H1 (cell line): ENCODE measurements around the gene DPF3. TPM values are rescaled to one million over a fixed set of nuclear protein-coding genes. Genes with fewer than 3 reads are reported as not detected.

Experiments used
- CTCF ChIA-PET: fragments of 300-600 bp; sonication (Branson Sonifier 250); formaldehyde crosslinking; loops from one replicate; lab custom pipeline; 2021; ENCODE audit not compliant: partially characterized antibody; lab: Charles Lee
- POLR2A ChIA-PET: fragments of 300-600 bp; sonication (Branson Sonifier 250); formaldehyde crosslinking; loops from one replicate; lab custom pipeline; 2021; ENCODE audit warnings: inconsistent platforms; ENCODE audit not compliant: partially characterized antibody; lab: Charles Lee
- DNase-seq, 2 experiments: peaks; one replicate each; pipeline versions ENCODE4 v3.0.0 to v3.0.0-alpha.2; 2010 to 2022; ENCODE audit warnings: low spot score in 2 of 2, low read depth in 1 of 2, mixed read lengths in 1 of 2
- FAIRE-seq: peaks from 2 replicates; lab custom pipeline; 2011; peaks lifted over from hg19 to GRCh38; lab: Jason Lieb, UNC
- H2AFZ ChIP-seq: 2 replicates; pipeline ENCODE4 v1.8.1; 2012; ENCODE audit warnings: low read length, inconsistent platforms
- H2AK5ac ChIP-seq: 2 replicates; pipeline ENCODE4 v1.6.1; 2013; ENCODE audit warnings: low read depth, low read length
- H2BK120ac ChIP-seq: replicated peaks from 2 replicates; pipeline ENCODE3; 2013; ENCODE audit warnings: low read depth, low read length, inconsistent platforms
- H2BK12ac ChIP-seq: 2 replicates; pipeline ENCODE4 v1.6.1; 2013; ENCODE audit warnings: low read depth, low read length
- H2BK15ac ChIP-seq: 2 replicates; pipeline ENCODE4 v1.6.1; 2013; ENCODE audit warnings: low read length
- H2BK20ac ChIP-seq: 2 replicates; pipeline ENCODE4 v1.6.1; 2013; ENCODE audit warnings: low read length
- H2BK5ac ChIP-seq: 2 replicates; pipeline ENCODE4 v1.6.1; 2013; ENCODE audit warnings: low read depth, low read length
- H3K14ac ChIP-seq: 2 replicates; pipeline ENCODE4 v1.6.1; 2013; ENCODE audit warnings: inconsistent platforms; ENCODE audit not compliant: insufficient read length
- H3K18ac ChIP-seq: 2 replicates; pipeline ENCODE4 v1.6.1; 2013; ENCODE audit warnings: low read length; ENCODE audit errors: extremely low read depth
- H3K23ac ChIP-seq: 2 replicates; pipeline ENCODE4 v1.6.1; 2013; ENCODE audit warnings: inconsistent platforms; ENCODE audit not compliant: insufficient read length
- H3K23me2 ChIP-seq: 2 replicates; pipeline ENCODE4 v1.6.1; 2013; ENCODE audit warnings: low read depth, low read length
- H3K27ac ChIP-seq: 2 replicates; pipeline ENCODE4 v1.6.1; 2011; ENCODE audit warnings: low read depth, low read length, inconsistent platforms
- H3K27me3 ChIP-seq, 4 experiments: replicated peaks in 1 of 4; 1 replicate in 1 of 4; 2 replicates in 3 of 4; pipeline versions ENCODE4 v1.6.1 to v1.8.1; 2011 to 2013; ENCODE audit warnings: low read length in 3 of 4, mild to moderate bottlenecking in 3 of 4, inconsistent platforms in 2 of 4, mixed read lengths in 2 of 4, moderate library complexity in 1 of 4; ENCODE audit not compliant: control insufficient read depth in 3 of 4, insufficient read depth in 3 of 4; ENCODE audit errors: extremely low read depth in 1 of 4
- H3K36me3 ChIP-seq, 4 experiments: 2 replicates each; pipeline versions ENCODE4 v1.6.1 to v1.8.1; 2011 to 2013; ENCODE audit warnings: mild to moderate bottlenecking in 4 of 4, low read length in 3 of 4, moderate library complexity in 2 of 4, control low read depth in 1 of 4, inconsistent platforms in 1 of 4; ENCODE audit not compliant: insufficient read depth in 4 of 4, control insufficient read depth in 2 of 4
- H3K4ac ChIP-seq: replicated peaks from 2 replicates; pipeline ENCODE3; 2013; ENCODE audit warnings: low read length, low read depth, mixed read lengths, inconsistent platforms; ENCODE audit not compliant: insufficient read length
- H3K4me1 ChIP-seq, 4 experiments: replicated peaks in 1 of 4; 1 replicate in 1 of 4; 2 replicates in 3 of 4; pipeline versions ENCODE4 v1.6.1 to v1.8.1; 2011 to 2013; ENCODE audit warnings: low read length in 3 of 4, inconsistent platforms in 2 of 4, mixed read lengths in 1 of 4; ENCODE audit not compliant: insufficient read depth in 4 of 4, control insufficient read depth in 3 of 4
- H3K4me2 ChIP-seq, 2 experiments: 2 replicates each; pipeline versions ENCODE4 v1.6.1 to v1.8.1; 2011 to 2013; ENCODE audit warnings: low read depth in 2 of 2, low read length in 2 of 2, control low read depth in 1 of 2, inconsistent platforms in 1 of 2, mild to moderate bottlenecking in 1 of 2; ENCODE audit not compliant: insufficient read depth in 1 of 2
- H3K4me3 ChIP-seq, 4 experiments: fragments of 200-600, 300-600 bp in 1 of 4; sonication (generic), shearing (Covaris generic), sonication (Bioruptor Twin) in 1 of 4; 2 replicates each; pipeline versions ENCODE4 v1.5.1 to v1.8.1; 2011 to 2016; ENCODE audit warnings: low read length in 4 of 4, low read depth in 3 of 4, control low read depth in 2 of 4, inconsistent platforms in 2 of 4, mild to moderate bottlenecking in 2 of 4, mixed read lengths in 1 of 4, moderate library complexity in 1 of 4; ENCODE audit not compliant: insufficient read depth in 2 of 4; ENCODE audit errors: extremely low read depth in 1 of 4
- H3K56ac ChIP-seq: replicated peaks from 2 replicates; pipeline ENCODE3; 2013; ENCODE audit warnings: low read depth, mild to moderate bottlenecking, mixed read lengths, low read length, inconsistent platforms; ENCODE audit not compliant: insufficient read length
- H3K79me1 ChIP-seq: 2 replicates; pipeline ENCODE4 v1.6.1; 2013; ENCODE audit warnings: low read depth, low read length, control low read depth
- H3K79me2 ChIP-seq, 2 experiments: 2 replicates each; pipeline versions ENCODE4 v1.6.1 to v1.8.1; 2012 to 2013; ENCODE audit warnings: low read length in 2 of 2, mild to moderate bottlenecking in 2 of 2, inconsistent platforms in 1 of 2; ENCODE audit not compliant: insufficient read depth in 2 of 2, control insufficient read depth in 1 of 2
- H3K9ac ChIP-seq, 4 experiments: replicated peaks in 1 of 4; 1 replicate in 1 of 4; 2 replicates in 3 of 4; pipeline versions ENCODE4 v1.6.1 to v1.8.1; 2011 to 2013; ENCODE audit warnings: low read depth in 3 of 4, low read length in 3 of 4, control low read depth in 2 of 4, mild to moderate bottlenecking in 2 of 4, moderate library complexity in 2 of 4, inconsistent platforms in 1 of 4; ENCODE audit errors: extremely low read depth in 1 of 4
- H3K9me3 ChIP-seq, 2 experiments: 2 replicates each; pipeline versions ENCODE4 v1.6.1 to v1.8.1; 2012 to 2013; ENCODE audit warnings: mild to moderate bottlenecking in 2 of 2, moderate library complexity in 2 of 2, control low read depth in 1 of 2, inconsistent platforms in 1 of 2, low read depth in 1 of 2, low read length in 1 of 2, mixed read lengths in 1 of 2; ENCODE audit not compliant: insufficient read depth in 2 of 2
- H4K20me1 ChIP-seq, 2 experiments: replicated peaks in 1 of 2; 2 replicates each; pipeline versions ENCODE3 to v1.8.1; 2011 to 2013; ENCODE audit warnings: inconsistent platforms in 2 of 2, low read length in 2 of 2, mild to moderate bottlenecking in 1 of 2; ENCODE audit not compliant: insufficient read depth in 2 of 2, control insufficient read depth in 1 of 2
- H4K5ac ChIP-seq: 2 replicates; pipeline ENCODE4 v1.6.1; 2013; ENCODE audit warnings: low read length, low read depth, mixed read lengths, inconsistent platforms; ENCODE audit not compliant: insufficient read length
- H4K8ac ChIP-seq: 2 replicates; pipeline ENCODE4 v1.8.0; 2013; ENCODE audit warnings: mild to moderate bottlenecking, moderate library complexity, low read length, inconsistent platforms; ENCODE audit not compliant: insufficient read depth; ENCODE audit errors: extremely low read depth
- H4K91ac ChIP-seq: replicated peaks from 2 replicates; pipeline ENCODE3; 2013; ENCODE audit warnings: low read length, mixed read lengths, inconsistent platforms; ENCODE audit not compliant: insufficient read length
- ATF3 ChIP-seq: IDR thresholded peaks from 2 replicates; pipeline ENCODE4 v1.6.1; 2011; ENCODE audit warnings: low read depth, mild to moderate bottlenecking, low read length; ENCODE audit not compliant: insufficient read depth
- CBX8 ChIP-seq: fragments of 300-800, 300-1000 bp; sonication (generic); IDR thresholded peaks from 2 replicates; pipeline ENCODE4 v1.7.1; 2016; ENCODE audit warnings: low read depth, low read length, borderline replicate concordance
- CREB1 ChIP-seq: IDR thresholded peaks from 2 replicates; pipeline ENCODE4 v1.6.1; 2012; ENCODE audit warnings: inconsistent platforms
- CTBP2 ChIP-seq: IDR thresholded peaks from 2 replicates; pipeline ENCODE4 v1.7.0; 2011; ENCODE audit warnings: borderline replicate concordance, mild to moderate bottlenecking, moderate library complexity, mixed read lengths, low read length; ENCODE audit not compliant: insufficient read depth, insufficient read length
- EZH2 ChIP-seq: fragments of 200-600 bp; sonication (generic); IDR thresholded peaks from 2 replicates; pipeline ENCODE4 v1.7.1; 2012; ENCODE audit warnings: low read depth, mild to moderate bottlenecking, moderate library complexity, low read length, inconsistent platforms; ENCODE audit not compliant: severe bottlenecking
- FOSL1 ChIP-seq: IDR thresholded peaks from 2 replicates; pipeline ENCODE4 v1.6.1; 2011; ENCODE audit warnings: mild to moderate bottlenecking, low read depth, low read length, moderate library complexity; ENCODE audit not compliant: insufficient read depth
- POLR2AphosphoS5 ChIP-seq: IDR thresholded peaks from 2 replicates; pipeline ENCODE4 v1.6.1; 2011; ENCODE audit warnings: low read depth, low read length
- RAD21 ChIP-seq, 2 experiments: IDR thresholded peaks in 1 of 2; conservative IDR thresholded peaks in 1 of 2; 2 replicates each; pipeline ENCODE4 v1.6.1; 2011; ENCODE audit warnings: low read depth in 2 of 2, low read length in 2 of 2, improper control_type of control experiment in 1 of 2, inconsistent platforms in 1 of 2, mild to moderate bottlenecking in 1 of 2, moderate library complexity in 1 of 2
- RBBP5 ChIP-seq: IDR thresholded peaks from 2 replicates; pipeline ENCODE4 v1.7.1; 2012; ENCODE audit warnings: low read depth, mild to moderate bottlenecking, inconsistent platforms, low read length, moderate library complexity, borderline replicate concordance
- RNF2 ChIP-seq: fragments of 200-900, 300-1000 bp; sonication (generic); IDR thresholded peaks from 2 replicates; pipeline ENCODE4 v1.7.1; 2016; ENCODE audit warnings: borderline replicate concordance, low read depth, mild to moderate bottlenecking, antibody characterized with exemption, low read length; ENCODE audit not compliant: poor library complexity, severe bottlenecking; ENCODE audit errors: missing control alignments
- SP1 ChIP-seq: IDR thresholded peaks from 2 replicates; pipeline ENCODE4 v1.6.1; 2011; ENCODE audit warnings: low read depth, low read length
- SUZ12 ChIP-seq: fragments of 200-600 bp; sonication (generic); IDR thresholded peaks from 2 replicates; pipeline ENCODE4 v1.6.1; 2012; ENCODE audit warnings: mild to moderate bottlenecking, inconsistent platforms, low read length, moderate library complexity, mixed read lengths
- TEAD4 ChIP-seq: IDR thresholded peaks from 2 replicates; pipeline ENCODE4 v1.6.1; 2012; ENCODE audit warnings: low read depth, low read length, inconsistent platforms, mixed read lengths
- YY1 ChIP-seq: IDR thresholded peaks from 2 replicates; pipeline ENCODE4 v1.6.1; 2011; ENCODE audit warnings: low read depth, mild to moderate bottlenecking, low read length
- WGBS, 2 experiments: shearing (Covaris generic) in 1 of 2; methylation state at CpG; one replicate each; pipeline versions ENCODE4 v1.1.6 to v1.1.7; 2013 to 2015; ENCODE audit warnings: low lambda C conversion rate in 2 of 2, mixed read lengths in 2 of 2, inconsistent platforms in 1 of 2, low coverage in 1 of 2, missing lambda C conversion rate in 1 of 2; ENCODE audit not compliant: insufficient replicate concordance in 2 of 2, insufficient coverage in 1 of 2, insufficient read length in 1 of 2; ENCODE audit errors: extremely low coverage in 1 of 2, missing lambda C conversion rate in 1 of 2; 5-methylcytosine and 5-hydroxymethylcytosine counted together
- polyA plus RNA-seq, 7 experiments: library from polyadenylated mRNA; depleted of rRNA in 3 of 7; stranded (reverse) in 5 of 7; unstranded in 2 of 7; fragments of >200 nt in 5 of 7; fragments of 200-250 nt in 2 of 7; gene quantifications; 1 replicate in 5 of 7; 2 replicates in 1 of 7; 4 replicates in 1 of 7; pipeline versions ENCODE4 v1.2.1 to v1.2.3, GENCODE V29; 2011 to 2013; ENCODE audit warnings: missing spikeins in 2 of 7, mixed read lengths in 2 of 7
- total RNA-seq: library from RNA; stranded (reverse); fragmentation: NEBNext Ultra II Directional; extraction: Animal tissue kit (Norgen Biotek cat#: 25700); gene quantifications from 2 replicates; pipeline ENCODE4 v1.2.1, GENCODE V29; 2021

The DPF3 gene
- total and polyA plus RNA-seq, 2 of the 8 experiments (the other 6 are each of a cell fraction or from before 2014, with no cell fraction given), result 0.19 TPM; not detected in 1

GRCh38 chr14:72826039-72826438 lies 67.9 kb downstream of the DPF3 start:
- no peak overlapping the region for H2AK5ac ChIP-seq
- 80% methylated on average over 4 of the region's 4 CpGs; no CpG with 5 or more reads in 1 of the 2 experiments for WGBS, 2 experiments
- no peak for DNase-seq
- no peak overlapping the region for H2BK20ac ChIP-seq
- no peak overlapping the region for H3K9ac ChIP-seq
- H3K14ac ChIP-seq, result no peak overlapping the region
- no peak overlapping the region for H3K56ac ChIP-seq
- no peak overlapping the region for H2BK5ac ChIP-seq
- FAIRE-seq, result no peak
- H2AFZ ChIP-seq, result no peak overlapping the region
- no peaks in the 10 kb centered on the region for H4K20me1 ChIP-seq
- no peak overlapping the region for H4K91ac ChIP-seq
- H3K4me3 ChIP-seq, result no peak overlapping the region
- no peak overlapping the region for H2BK15ac ChIP-seq
- POLR2A ChIA-PET, result no interaction called here
- H3K36me3 ChIP-seq, result no peaks in the 10 kb centered on the region
- H3K27ac ChIP-seq, result no peak overlapping the region
- H3K4me2 ChIP-seq, result no peak overlapping the region
- H4K5ac ChIP-seq, result no peak overlapping the region
- no peak overlapping the region for H3K4ac ChIP-seq
- H3K79me1 ChIP-seq, result no peaks in the 10 kb centered on the region
- CTCF ChIA-PET, result no interaction called here
- H2BK12ac ChIP-seq, result no peak overlapping the region
- H3K4me1 ChIP-seq, result peaks cover 0 to 4% (median under 1%) of the 10 kb centered on the region in 4 experiments; a peak in 3 of 7 replicates
- H3K18ac ChIP-seq, result no peak overlapping the region
- no peaks in the 10 kb centered on the region for H3K23me2 ChIP-seq
- no peak overlapping the region for H4K8ac ChIP-seq
- H3K23ac ChIP-seq, result no peak overlapping the region
- no peak overlapping the region for H2BK120ac ChIP-seq
- H3K9me3 ChIP-seq, result no peaks in the 10 kb centered on the region
- H3K27me3 ChIP-seq, result no peaks in the 10 kb centered on the region
- no peaks in the 10 kb centered on the region for H3K79me2 ChIP-seq
- TF ChIP-seq SP1, result no peak
- no peak for TF ChIP-seq RNF2
- TF ChIP-seq RAD21 (IDR thresholded peaks at IDR 0.05 in 1 of 2, conservative IDR thresholded peaks at IDR 0.05 in 1 of 2; ENCODE audit: low read depth in 2 of 2, low read length in 2 of 2), result no peak
- TF ChIP-seq YY1, result no peak
- TF ChIP-seq TEAD4, result no peak
- no peak for TF ChIP-seq FOSL1
- TF ChIP-seq ATF3, result no peak
- TF ChIP-seq CBX8, result no peak
- no peak for TF ChIP-seq SUZ12
- no peak for TF ChIP-seq RBBP5
- TF ChIP-seq CTBP2, result no peak
- TF ChIP-seq POLR2AphosphoS5, result no peak
- no peak for TF ChIP-seq EZH2
- TF ChIP-seq CREB1, result no peak
